Vagina (tissue), 2 donors: ENCODE data around the gene POLN.

ENCODE experiments used
- CTCF ChIP-seq, 3 experiments: fragments of 450-650 bp in 2 of 3; fragments of 200-600 bp in 1 of 3; sonication (generic) in 1 of 3; IDR thresholded peaks; one replicate each; pipeline ENCODE4 v1.5.1; 2017 to 2019; ENCODE audit warnings: antibody characterized with exemption in 3 of 3, mild to moderate bottlenecking in 2 of 3, moderate library complexity in 2 of 3
- POLR2AphosphoS5 ChIP-seq, 2 donors: sonication (generic); formaldehyde crosslinking; IDR thresholded peaks; one replicate each; pipeline ENCODE4 v1.9.0; 2017; ENCODE audit warnings: antibody characterized with exemption in 2 of 2, mild to moderate bottlenecking in 2 of 2, low read depth in 1 of 2; ENCODE audit not compliant: insufficient read depth in 1 of 2

DNA sequence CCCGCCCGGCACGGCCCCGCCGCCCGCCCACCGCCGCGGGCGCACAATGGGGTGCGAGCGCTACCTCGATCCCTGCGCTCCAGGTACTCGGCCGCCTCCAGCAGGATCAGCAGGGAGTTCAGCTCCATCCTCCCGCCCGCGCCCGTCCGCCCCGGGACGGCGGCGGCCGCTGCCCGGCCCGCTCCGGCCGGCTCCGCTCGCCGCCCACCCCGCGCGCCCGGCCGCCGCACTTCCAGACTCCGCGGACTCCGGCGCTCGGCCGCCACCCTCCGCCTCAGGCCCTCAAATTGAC, 19.9 kb upstream of the POLN start, which contains the start of gene MXD4:
- TF ChIP-seq CTCF (IDR thresholded peaks at IDR 0.05) (no peak), POLR2AphosphoS5 (IDR thresholded peaks at IDR 0.05; ENCODE audit: insufficient read depth in 1 of 2, low read depth in 1 of 2) (no peak)
